Stimulated activated CD4-positive, alpha-beta T cell treated with anti-CD3 and anti-CD28 coated beads, Interleukin-4, amount 100 ng/mL, for 24 hours (primary cell): ENCODE measurements around the gene TMEM11.
"Not testable (repeated sequence)": the region's sequence is repeated elsewhere in the genome, so short reads cannot be mapped to it uniquely, and the experiment has no call there.

Experiments used
- DNase-seq: peaks from one replicate; pipeline ENCODE4 v3.0.0-alpha.2; 2020

TMEM11 gene

DNA sequence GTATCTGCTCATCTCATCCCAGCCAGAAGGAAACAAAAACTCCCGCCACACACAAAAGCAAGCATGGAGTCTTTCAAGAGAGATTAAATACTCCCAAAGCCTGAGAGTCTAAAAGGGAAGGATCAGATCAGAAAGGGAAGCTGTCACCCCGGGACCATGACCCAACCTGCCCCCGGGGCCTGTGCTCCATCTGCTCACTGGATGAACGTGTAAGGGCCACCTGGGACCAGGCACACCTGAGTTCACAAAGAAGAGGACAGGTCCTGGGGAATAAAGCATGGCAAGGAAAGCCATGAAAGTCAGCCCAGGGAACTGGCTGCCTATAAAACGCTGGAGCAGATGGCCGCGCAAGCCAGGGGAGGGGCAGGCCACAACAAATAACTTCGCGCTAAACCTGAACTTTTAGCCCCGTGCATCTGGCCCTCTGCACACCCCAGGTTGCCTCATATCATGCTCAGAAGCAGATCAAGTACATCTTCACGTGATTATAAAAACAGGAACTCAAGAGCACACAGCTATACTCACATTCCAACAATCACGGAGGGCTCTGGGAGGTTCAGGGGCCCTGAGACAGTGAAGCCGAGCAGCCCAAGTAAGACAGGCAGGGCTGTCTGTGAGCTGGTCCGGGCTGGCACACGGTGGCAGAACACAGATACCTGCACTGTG, 3.4 kb downstream of the TMEM11 start:
- no peak for DNase-seq

DNA sequence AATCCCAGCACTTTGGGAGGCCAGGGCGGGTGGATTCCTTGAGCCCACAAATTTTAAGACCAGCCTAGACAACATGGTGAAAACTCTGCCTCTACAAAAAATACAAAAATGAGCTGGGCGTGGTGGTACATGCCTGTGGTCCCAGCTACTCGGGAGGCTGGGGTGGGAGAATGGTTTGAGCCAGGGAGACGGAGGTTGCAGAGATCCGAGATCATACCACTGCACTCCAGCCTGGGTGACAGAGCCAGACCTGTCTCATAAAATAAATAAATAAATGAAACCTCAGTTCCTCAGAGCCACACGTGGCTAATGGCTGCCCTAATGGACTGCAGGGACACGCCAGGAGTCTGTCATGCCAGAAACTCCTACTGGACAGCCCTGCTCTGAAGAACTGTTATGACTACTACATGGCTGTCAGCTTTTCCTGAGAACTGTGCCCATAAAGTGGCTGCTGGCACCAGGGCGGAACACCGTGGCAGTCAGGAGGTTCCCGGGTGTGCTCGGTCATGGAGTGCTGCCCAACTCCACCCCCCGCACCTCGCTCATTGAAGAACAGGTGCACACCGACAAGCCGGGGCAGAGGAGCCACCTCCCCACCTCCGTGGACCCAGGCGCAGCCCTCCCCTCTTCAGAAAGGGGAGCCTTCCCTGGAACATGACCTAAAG, 4.3 kb downstream of the TMEM11 start:
- no peak for DNase-seq

DNA sequence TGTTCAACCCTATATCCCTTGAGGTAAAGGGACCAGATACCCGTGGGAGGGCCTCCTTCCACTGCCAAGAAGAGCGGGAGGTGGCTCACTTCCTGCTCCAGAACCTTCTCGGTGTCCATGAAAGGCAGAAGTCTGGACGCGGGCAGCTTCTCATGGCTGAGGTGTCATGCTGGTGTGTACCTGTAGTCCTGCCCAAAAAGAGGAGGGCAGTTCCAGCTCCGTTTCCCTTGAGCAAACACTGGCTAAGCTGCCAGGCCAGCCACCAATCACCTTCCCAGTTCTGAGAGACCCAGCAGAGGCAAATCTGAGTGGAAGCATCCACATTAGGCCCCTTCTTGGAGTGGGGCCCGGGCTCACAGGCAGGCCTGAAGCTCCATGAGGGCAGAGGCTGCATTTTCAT, 5.6 kb downstream of the TMEM11 start:
- DNase-seq = no peak

DNA sequence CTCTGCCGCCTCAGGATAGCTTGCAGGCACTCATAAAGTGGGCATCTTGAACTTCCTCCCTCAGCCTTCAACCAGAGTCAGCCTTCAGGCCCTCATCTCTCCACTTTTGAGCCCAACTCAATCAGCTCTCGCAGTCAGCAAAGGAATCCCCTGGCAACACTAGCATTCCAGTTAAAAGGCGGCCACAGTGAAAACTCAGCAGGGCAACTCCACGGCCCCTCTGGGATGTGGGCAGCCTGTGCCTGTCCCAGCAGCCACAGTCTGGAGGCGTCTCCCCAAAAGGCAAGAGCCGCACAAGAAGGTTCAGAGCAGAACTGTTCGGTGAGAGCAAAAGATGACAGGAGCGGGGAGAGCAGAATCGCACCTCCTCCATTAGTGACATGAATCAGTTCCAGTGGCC, 9.0 kb downstream of the TMEM11 start:
- no peak for DNase-seq

DNA sequence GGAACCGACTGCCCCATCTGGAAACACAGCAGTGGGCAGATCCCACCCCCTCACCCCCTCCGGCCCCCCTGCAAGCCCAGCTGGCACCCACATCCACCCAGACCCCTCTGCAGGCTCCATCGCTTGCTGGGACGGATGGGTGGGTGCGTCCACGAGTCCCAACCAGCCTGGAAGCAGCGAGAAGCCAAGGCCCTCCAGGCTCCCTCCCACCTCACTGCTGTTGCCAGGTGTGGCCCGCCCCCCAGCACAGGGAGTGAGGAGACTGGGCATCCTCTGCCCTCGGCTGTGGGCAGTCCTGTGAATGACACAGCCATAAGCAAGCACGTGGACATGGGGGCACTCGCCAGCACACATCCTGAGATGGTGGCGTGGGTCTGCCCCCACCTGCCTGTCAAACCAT, 11.4 kb downstream of the TMEM11 start:
- no peak for DNase-seq

DNA sequence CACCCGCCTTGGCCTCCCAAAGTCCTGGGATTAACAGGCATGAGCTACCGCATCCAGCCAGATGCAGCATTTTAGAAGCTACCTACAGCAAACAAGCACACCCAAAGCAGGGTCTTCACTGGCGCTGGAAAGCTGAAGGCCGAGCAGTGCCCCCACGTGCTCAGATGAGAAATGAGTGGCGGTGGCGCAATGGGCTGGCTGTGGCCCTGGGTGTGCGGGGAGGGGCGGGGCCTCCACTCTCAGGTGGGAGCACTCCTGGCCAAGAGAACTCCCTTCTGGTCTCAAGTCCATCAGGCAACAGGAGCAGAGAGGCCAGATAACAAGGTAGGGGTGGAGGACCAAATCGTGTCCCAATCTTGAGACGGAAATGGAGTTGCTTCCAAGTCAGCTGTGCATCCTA, 12.1 kb downstream of the TMEM11 start:
- no peak for DNase-seq

DNA sequence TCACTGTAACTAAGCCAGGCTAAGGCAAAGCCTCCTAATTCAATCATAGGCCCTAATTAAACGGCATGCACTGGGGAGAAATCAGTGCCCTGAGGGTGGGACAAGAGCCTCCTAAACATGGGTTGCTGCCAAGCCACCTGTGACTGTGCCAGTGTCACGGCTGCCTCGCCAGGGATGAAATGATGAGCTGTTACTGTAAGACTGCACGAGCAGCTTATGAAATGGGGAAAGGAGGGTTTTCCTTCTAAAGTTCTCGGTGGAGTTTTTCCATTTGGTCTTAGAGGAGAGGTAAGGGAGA, 12.7 kb downstream of the TMEM11 start:
- no peak for DNase-seq

DNA sequence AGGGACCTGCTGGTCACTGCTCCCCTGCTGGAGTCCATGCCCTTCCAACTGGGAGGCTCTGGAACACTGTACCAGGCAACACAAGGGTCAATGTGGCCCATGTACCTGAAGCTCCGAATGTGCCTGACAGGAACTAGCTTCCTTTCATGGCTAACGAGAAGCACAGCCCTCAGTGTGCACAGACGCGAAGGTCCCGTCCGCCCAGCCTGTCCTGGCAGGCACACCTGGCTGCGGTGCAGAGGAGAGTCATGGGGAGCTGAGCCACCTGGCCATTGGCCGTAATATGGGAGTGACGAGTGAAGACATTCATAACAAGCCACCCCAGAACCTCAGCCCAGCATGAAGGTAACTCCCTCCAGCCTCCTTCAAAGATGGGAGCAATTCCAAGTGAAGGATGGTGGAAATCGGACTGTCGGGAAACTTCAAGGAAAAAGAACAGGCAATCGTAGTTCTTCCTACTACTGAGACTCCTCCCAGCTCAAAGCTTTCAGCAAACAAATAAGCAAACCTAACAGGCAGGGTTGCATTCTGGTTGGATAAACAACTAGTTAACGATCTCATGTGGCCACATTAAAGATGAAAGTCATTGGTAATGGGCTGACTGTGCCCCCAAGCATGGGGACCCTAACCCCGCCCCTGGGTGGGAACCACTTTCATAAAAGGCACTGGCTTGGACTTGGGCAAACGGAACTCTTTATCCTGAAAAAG, 13.2 kb downstream of the TMEM11 start:
- DNase-seq = no peak

DNA sequence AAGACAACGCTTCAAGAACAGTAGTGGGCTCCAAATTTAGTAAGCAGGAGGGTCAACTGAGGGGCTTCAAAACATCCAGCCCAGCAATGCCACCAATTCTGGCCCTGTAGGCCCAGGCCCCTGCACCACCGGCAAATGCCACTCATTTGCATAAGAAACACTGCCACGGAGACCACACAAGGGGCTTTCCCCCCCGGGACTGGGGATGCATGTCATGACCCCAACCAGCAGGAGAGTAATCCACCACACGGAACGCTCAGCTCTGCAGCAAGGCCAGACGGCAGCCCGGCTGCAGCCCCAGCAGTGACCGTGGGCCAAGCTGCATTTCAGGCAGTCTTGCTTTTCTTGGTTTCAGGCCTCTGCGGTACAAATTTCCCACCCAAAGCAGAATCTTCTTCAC, 14.1 kb downstream of the TMEM11 start:
- DNase-seq = no peak

DNA sequence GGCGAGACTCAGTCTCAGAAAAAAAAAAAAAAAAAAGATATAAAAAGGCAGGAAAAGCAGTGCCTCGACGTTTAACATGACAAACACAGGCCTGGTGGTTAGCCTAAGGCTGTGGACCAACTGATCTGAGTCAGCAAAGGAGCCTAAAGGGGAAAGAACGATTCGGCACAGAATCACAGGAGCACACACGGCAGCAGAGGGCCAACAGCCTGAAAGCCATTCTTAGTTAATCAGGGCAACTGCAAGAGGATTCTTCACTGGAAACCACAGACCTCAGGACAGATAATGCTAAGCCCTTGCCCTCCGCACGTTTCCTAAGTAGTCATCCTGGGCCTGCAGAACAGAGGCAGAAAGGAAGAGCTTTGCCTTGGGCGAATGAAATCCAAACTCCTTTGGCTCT, 14.7 kb downstream of the TMEM11 start:
- DNase-seq = no peak

DNA sequence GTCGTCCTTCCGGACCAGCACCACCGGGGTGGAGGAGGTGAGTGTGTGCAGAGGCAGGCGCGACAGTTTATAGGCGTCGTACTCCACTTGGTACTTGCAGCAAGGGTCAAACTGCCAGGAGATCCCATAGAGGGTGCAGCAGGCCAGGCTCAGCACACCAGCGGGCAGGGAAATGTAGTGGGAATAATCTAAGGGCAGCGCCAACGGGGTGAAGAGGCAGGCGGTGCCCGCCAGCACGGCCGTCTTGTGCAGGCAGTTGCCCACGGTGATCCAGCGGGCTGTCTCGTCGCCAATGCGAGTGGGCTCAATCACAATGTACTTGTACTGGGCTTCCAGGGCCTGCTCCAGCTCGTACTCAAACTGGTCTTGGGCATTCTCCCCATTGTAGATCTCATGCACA, 15.6 kb downstream of the TMEM11 start:
- no peak for DNase-seq

DNA sequence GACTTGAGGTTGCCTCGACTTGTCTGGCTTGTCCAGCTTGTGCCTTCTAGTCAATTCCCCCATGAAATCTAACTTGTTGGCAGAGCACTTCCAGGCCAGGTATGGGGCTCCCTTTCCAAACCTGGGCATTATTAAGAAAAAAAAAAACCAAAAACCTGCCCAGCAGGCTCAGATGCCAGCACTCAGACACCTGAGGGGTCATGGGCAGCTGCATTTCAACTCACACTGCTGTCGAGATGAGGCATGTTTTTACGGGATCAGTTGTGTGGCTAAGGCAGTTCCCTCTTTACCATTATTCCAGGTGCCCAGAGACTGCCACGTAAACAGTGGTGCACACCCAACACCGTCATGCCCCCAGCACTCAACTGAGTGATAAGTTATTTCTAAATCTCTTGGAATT, 17.8 kb downstream of the TMEM11 start:
- DNase-seq = no peak

DNA sequence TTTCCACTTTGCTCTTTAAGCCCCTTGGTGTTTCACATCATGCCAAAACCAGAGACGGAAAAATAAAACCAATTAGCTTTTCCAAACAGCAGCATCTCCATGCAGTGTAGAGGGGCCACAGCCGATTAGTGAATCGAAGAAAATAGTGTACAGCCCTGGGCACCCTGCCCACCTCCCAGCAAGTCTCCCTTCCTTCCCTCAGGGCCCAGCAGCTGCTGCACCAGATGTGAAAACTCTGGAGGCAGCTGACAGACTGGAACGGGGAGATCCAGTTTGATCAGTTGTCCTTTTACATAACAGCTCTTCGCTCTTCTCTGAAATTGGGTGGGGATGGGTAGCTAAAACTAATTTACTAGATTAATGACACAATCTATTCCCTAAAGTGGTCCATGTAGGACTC, 19.3 kb downstream of the TMEM11 start:
- DNase-seq = no peak

DNA sequence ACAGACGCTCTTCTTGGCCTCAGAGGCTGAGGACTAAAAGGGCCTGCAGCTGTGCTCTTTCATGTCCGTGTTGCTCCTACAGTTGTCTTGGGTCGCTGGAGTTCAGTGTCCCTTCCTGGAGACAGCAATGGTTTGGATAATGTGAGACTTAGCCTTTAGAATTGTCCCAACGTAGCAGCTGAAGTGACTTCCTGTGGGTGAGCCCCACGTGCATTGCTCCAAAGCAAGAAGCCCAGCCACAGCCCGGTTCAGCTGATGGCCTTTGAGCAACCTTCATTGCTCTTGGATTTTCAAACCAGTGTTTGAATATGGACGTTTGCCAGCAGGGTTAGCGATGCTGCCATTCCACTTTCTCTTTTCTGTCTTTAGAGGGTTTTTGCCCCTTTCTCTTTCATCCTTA, 19.7 kb downstream of the TMEM11 start:
- DNase-seq = no peak

DNA sequence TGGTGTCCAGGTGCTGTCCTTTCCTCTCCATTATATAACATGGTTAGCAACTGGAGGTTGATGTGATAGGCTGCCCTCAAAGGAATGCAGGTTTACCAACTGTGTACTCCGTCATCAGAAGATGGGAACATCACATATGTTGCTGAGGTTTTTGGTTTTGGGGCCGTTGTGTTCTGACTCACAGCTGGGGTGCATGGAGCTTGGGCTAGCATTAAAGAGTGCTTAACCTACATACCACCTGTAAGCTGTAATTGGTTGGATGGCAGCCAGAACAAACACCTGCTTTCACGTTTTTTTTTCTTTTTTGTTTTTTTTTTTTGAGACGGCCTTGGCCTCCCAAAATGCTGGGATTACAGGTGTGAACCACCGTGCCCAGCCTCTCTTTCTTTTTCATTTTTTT, 20.9 kb downstream of the TMEM11 start:
- no peak for DNase-seq

DNA sequence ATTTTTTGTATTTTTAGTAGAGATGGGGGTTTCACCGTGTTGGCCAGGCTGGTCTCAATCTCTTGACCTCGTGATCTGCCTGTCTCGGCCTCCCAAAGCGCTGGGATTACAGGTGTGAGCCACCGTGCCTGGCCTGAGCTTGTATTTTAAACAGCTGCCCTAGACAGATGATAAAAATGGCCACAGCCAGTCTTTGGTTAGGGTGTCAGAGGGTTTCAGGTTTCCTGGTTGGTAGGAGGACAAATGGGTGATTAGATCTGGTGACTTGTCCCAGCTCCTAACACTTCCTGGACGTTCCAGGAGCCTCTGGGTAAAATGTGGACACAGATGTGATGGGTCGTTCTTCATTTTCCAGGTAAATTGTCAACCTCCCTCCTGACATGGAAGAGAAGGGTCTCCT, 21.5 kb downstream of the TMEM11 start:
- DNase-seq = not testable (repeated sequence)

DNA sequence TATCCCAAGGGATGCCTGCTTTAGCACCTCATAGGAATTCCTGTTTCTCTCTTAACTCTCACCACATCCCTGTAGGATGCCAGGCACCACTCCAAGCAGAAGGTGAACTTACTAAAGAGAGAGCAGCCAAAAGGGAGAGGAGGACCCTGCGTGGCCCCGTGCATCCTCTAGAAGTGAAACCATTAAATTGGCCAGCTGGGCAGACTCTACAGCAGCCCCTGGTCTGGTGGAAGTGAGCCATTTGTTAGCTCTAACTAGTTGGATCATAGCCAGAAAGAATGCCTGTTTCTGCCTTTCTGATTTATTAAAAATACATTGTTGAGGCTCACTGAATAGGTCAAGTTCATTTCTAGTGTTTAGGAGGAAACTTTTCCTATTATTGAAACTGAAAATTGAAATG, 22.3 kb downstream of the TMEM11 start:
- DNase-seq = no peak

DNA sequence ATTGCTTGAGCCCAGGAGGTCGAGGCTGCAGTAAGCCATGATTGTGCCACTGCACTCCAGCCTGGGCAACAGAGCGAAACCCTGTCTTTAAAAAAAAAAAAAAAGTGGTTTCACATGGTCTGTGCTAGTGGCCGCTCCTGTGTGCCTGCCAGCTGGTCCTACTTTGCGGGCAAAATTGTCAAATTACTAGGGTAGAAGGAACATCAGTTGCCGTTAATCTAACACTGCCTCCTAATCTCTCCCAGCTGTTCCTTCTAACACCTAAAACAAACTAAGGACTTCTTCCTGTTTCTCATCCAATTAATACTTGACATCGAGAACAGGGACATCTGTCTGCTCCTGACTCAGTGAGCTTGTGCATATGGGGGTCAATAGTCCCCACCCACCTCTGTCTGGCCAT, 23.9 kb downstream of the TMEM11 start:
- no peak for DNase-seq

DNA sequence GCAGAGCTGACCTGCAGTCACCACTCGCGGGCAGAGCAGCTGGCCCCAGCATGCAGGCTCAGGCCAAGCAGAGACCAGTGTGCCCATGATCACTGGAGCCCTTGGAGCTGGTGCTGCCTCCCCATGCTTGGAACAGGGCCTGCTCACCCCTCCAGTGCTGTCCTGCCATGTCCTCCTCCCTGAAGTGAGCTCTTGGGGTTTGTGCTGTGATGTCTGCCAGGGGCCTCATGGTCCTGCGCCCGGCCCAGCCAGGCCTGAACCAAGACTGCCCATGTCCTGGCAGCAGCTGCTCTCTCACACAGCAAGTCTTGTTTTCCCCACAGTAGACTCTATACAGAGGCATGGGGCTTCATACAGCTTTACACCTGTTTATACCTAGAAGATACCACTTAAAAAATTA, 24.6 kb downstream of the TMEM11 start:
- no peak for DNase-seq

DNA sequence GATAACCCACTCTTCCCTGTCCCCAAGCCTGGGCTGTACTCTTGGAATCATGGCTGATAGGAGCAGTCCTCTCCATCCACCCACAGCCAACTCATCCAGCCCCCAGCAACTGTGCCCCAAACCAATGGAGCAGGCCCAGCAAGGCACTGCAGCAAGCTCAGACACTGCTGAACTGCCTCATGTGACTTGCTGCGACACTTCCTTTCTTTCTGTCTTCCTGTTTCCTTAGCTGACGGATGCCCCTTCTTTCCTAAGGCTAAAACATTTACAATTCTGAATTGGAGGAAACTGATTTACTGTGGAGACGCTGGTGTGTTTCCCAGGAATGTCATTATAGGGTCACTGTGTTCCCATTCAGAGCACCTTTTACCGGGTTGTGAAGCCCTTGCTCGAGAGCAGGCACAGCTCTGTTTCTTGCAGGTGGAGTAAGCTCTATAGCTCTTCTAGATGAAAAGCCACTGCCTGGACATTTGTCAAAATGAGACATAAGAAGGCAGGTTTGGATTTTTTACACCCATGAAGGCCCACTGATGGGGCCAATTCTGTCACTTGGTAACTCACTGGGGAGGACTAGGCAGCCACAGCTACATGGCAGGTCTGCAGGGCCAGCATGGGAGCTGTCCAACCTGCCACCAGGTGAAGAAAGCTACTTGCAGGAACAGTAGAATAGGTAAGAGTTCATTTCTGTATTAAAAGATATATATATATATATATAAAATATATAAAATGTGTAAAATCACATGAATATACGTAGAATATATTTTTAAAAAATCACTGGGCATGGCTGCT, 27.4 kb downstream of the TMEM11 start:
- no peak for DNase-seq

DNA sequence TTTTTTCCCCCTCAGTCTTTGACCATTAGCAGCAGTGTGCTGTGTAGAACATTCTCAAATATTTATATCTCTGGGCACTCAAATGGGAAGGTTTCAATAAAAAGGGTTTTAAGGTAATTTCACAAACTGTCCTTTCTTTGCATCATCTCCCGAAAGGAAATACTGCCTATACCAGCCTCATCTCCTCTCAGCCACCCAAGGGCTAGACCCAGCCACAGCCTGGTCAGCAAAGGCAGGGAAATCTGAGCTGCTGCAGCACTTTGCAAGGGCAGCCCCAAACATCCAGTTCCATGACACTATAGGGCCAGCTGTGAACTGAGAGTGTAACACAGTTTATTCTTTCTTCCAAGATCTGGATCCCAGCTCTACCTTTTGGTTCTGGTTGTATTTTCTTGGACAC, 28.9 kb downstream of the TMEM11 start:
- no peak for DNase-seq

DNA sequence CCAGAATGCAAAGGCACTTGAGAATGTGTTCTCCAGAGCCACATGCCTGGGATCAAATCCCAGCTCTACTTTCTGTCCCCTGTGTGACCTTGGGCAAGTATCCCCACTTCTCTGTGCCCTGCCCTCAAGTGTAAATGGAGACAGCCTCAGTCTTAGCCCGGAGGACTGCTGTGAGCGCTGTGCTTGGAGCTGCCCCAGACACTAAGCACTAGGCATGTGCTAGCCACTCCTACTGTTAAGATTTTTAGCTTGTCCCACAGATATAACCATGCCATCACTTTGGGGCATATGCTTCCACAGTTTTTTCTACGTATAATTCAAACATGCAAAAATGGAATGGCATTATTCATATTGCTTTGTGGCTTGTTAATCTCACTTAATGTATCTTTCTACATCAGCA, 29.4 kb downstream of the TMEM11 start:
- DNase-seq = no peak

DNA sequence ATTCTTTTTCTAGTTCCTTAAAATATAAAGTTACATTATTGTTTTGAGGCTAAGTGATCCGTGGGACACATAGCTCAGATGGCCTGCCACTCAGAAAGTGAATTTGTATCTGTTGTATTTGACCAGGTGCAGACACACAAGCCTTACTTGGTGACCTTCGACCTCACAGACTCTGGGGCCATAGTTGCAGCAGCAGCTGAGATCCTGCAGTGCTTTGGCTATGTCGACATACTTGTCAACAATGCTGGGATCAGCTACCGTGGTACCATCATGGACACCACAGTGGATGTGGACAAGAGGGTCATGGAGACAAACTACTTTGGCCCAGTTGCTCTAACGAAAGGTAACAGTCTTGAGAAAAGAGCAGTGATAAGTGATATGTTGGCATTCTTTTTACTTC, 30.5 kb downstream of the TMEM11 start:
- DNase-seq = no peak
